Thoracic aorta (tissue), 2 donors: Measurements from ENCODE around the gene SYNPO2. TPM values are rescaled to one million over a fixed set of nuclear protein-coding genes. Genes with fewer than 3 reads are reported as not detected.

ENCODE experiments used
- ATAC-seq: fragments of 150-250 bp; one replicate; pipeline ENCODE4 v1.8.0; 2017; ENCODE audit warnings: low read depth; ENCODE audit not compliant: insufficient number of reproducible peaks, low FRiP score
- DNase-seq: peaks from one replicate; pipeline ENCODE4 v3.0.0-alpha.2; 2020; ENCODE audit warnings: low spot score
- H3K27ac ChIP-seq, 2 donors: fragments of 200-600 bp; sonication (generic); 1 replicate in 1 of 2; 2 replicates in 1 of 2; pipeline ENCODE4 v1.5.1; 2016; ENCODE audit warnings: mild to moderate bottlenecking in 2 of 2, moderate library complexity in 2 of 2
- H3K27me3 ChIP-seq: fragments of 200-600 bp; sonication (generic); replicated peaks from 2 replicates; pipeline ENCODE4 v1.6.0; 2016; ENCODE audit warnings: mild to moderate bottlenecking; ENCODE audit not compliant: insufficient read depth
- H3K36me3 ChIP-seq: fragments of 200-600 bp; sonication (generic); one replicate; pipeline ENCODE4 v1.5.1; 2016
- H3K4me1 ChIP-seq, 2 donors: fragments of 200-600 bp; sonication (generic); 1 replicate in 1 of 2; 2 replicates in 1 of 2; pipeline versions ENCODE4 v1.5.1 to v1.6.0; 2016; ENCODE audit warnings: low read depth in 2 of 2, mild to moderate bottlenecking in 1 of 2; ENCODE audit not compliant: control insufficient read depth in 1 of 2
- H3K4me3 ChIP-seq: fragments of 200-600 bp; sonication (generic); 2 replicates; pipeline ENCODE4 v1.5.1; 2016; ENCODE audit warnings: mild to moderate bottlenecking
- H3K9me3 ChIP-seq: fragments of 200-600 bp; sonication (generic); 2 replicates; pipeline ENCODE4 v1.5.1; 2016
- CTCF ChIP-seq: fragments of 200-600 bp; sonication (generic); IDR thresholded peaks from one replicate; pipeline ENCODE4 v1.5.1; 2019; ENCODE audit warnings: antibody characterized with exemption
- total RNA-seq, 2 donors: library from RNA; depleted of rRNA; stranded (reverse); fragments of >200 nt; gene quantifications; one replicate each; pipeline versions ENCODE4 v1.1.0 to v1.2.3, GENCODE V29; 2016

SYNPO2 gene
- total RNA-seq, 2 donors from 2014 or later, result 264 to 313 TPM

GRCh38 chr4:118981171-118981838 is 92.7 kb downstream of the SYNPO2 start:
- peak overlapping the region; percentile 35 to 96 for H3K27ac ChIP-seq
- peaks cover 25 to 78% of the 10 kb centered on the region in 2 donors for H3K4me1 ChIP-seq
- H3K9me3 ChIP-seq, result no peaks in the 10 kb centered on the region
- no peaks in the 10 kb centered on the region for H3K36me3 ChIP-seq
- TF ChIP-seq CTCF, result no peak
- DNase-seq, result no peak
- no peaks in the 10 kb centered on the region for H3K27me3 ChIP-seq
- peak; percentile 3 for ATAC-seq
- peak overlapping the region; percentile 10 for H3K4me3 ChIP-seq

GRCh38 chr4:118981839-118982381 is 93.3 kb downstream of the SYNPO2 start:
- H3K36me3 ChIP-seq, result no peaks in the 10 kb centered on the region
- H3K27me3 ChIP-seq, result no peaks in the 10 kb centered on the region
- H3K4me1 ChIP-seq, result peaks cover 28 to 82% of the 10 kb centered on the region in 2 donors
- DNase-seq, result peak; percentile 43
- no peaks in the 10 kb centered on the region for H3K9me3 ChIP-seq
- H3K4me3 ChIP-seq, result no peak overlapping the region
- peak overlapping the region; percentile 66 to 96 for H3K27ac ChIP-seq
- peak; percentile 72 for TF ChIP-seq CTCF
- ATAC-seq, result peak; percentile 76

GRCh38 chr4:118983293-118983692 is 94.6 kb downstream of the SYNPO2 start:
- no peaks in the 10 kb centered on the region for H3K27me3 ChIP-seq
- no peak overlapping the region for H3K4me3 ChIP-seq
- H3K27ac ChIP-seq, result peak overlapping the region; percentile 66 to 96
- TF ChIP-seq CTCF, result no peak
- ATAC-seq (no peak), DNase-seq (no peak)
- H3K36me3 ChIP-seq, result no peaks in the 10 kb centered on the region
- H3K4me1 ChIP-seq, result peaks cover 34 to 92% of the 10 kb centered on the region in 2 donors
- H3K9me3 ChIP-seq, result no peaks in the 10 kb centered on the region

GRCh38 chr4:118983831-118984230 is 95.2 kb downstream of the SYNPO2 start:
- no peak for DNase-seq
- no peak for TF ChIP-seq CTCF
- peaks cover 39 to 96% of the 10 kb centered on the region in 2 donors for H3K4me1 ChIP-seq

GRCh38 chr4:118985170-118986000 is 96.7 kb downstream of the SYNPO2 start:
- TF ChIP-seq CTCF, result no peak
- no peak for ATAC-seq
- Histone ChIP-seq H3K4me1 (peaks cover 50 to 99% of the 10 kb centered on the region in 2 donors), H3K27ac (peak overlapping the region; percentile 91 to 96), H3K36me3 (no peaks in the 10 kb centered on the region), H3K9me3 (no peaks in the 10 kb centered on the region), H3K4me3 (no peak overlapping the region), H3K27me3 (no peaks in the 10 kb centered on the region)
- no peak for DNase-seq

More at GRCh38 chr4:118983831-118984230, 95.2 kb downstream of the SYNPO2 start:
- no peak for ATAC-seq
- H3K9me3 ChIP-seq, result no peaks in the 10 kb centered on the region
- H3K27ac ChIP-seq, result peak overlapping the region; percentile 66 to 96
- no peaks in the 10 kb centered on the region for H3K36me3 ChIP-seq
- H3K4me3 ChIP-seq, result no peak overlapping the region
- no peaks in the 10 kb centered on the region for H3K27me3 ChIP-seq
